SK-N-SH (cell line): ENCODE measurements around the gene DICER1. TPM values are rescaled to one million over a fixed set of nuclear protein-coding genes. Genes with fewer than 3 reads are reported as not detected.

Source experiments
- CTCF ChIA-PET: fragments of 300-600, 350-600 bp; formaldehyde crosslinking; extraction: SDS; loops from one replicate; lab custom pipeline; 2021; lab: Yijun Ruan, JAX
- POLR2A ChIA-PET: fragments of 350-600 bp; sonication (Branson Sonifier 250); formaldehyde crosslinking; extraction: SDS; loops from one replicate; lab custom pipeline; 2020; ENCODE audit warnings: antibody characterized with exemption, inconsistent platforms; lab: Yijun Ruan, JAX
- DNase-seq: peaks from one replicate; pipeline ENCODE4 v3.0.0; 2012
- H2AFZ ChIP-seq: fragments of 200-600 bp; sonication (generic); 2 replicates; pipeline ENCODE4 v1.8.1; 2016; ENCODE audit warnings: antibody characterized with exemption, mild to moderate bottlenecking, low read depth
- H3F3A ChIP-seq: fragments of 200-600 bp; sonication (generic); replicated peaks from 2 replicates; pipeline ENCODE3; 2016; ENCODE audit warnings: antibody characterized with exemption, mild to moderate bottlenecking; ENCODE audit not compliant: insufficient read depth
- H3K27ac ChIP-seq, 2 experiments: fragments of 200-500 bp in 1 of 2; fragments of 200-600 bp in 1 of 2; sonication (Bioruptor generic) in 1 of 2; sonication (generic), shearing (Covaris generic) in 1 of 2; 2 replicates each; pipeline versions ENCODE4 v1.5.1 to v1.6.1; 2014 to 2016; ENCODE audit warnings: low read depth in 2 of 2, inconsistent platforms in 1 of 2, low read length in 1 of 2, mild to moderate bottlenecking in 1 of 2, mixed read lengths in 1 of 2
- H3K27me3 ChIP-seq: fragments of 200-600 bp; sonication (generic), shearing (Covaris generic); 2 replicates; pipeline ENCODE4 v1.6.1; 2016; ENCODE audit warnings: mixed run types; ENCODE audit not compliant: insufficient read depth
- H3K36me3 ChIP-seq, 2 experiments: fragments of 200-500 bp in 1 of 2; fragments of 200-600 bp in 1 of 2; sonication (Bioruptor generic) in 1 of 2; sonication (generic) in 1 of 2; replicated peaks in 1 of 2; 2 replicates each; pipeline versions ENCODE3 to v1.5.1; 2014 to 2016; ENCODE audit warnings: low read length in 1 of 2, mild to moderate bottlenecking in 1 of 2; ENCODE audit not compliant: insufficient read depth in 2 of 2, control insufficient read depth in 1 of 2
- H3K4me1 ChIP-seq, 2 experiments: fragments of 200-500 bp in 1 of 2; fragments of 200-600 bp in 1 of 2; sonication (Bioruptor generic) in 1 of 2; sonication (generic), shearing (Covaris generic) in 1 of 2; 2 replicates each; pipeline versions ENCODE4 v1.5.1 to v1.6.1; 2014 to 2016; ENCODE audit warnings: low read depth in 1 of 2, low read length in 1 of 2, mixed run types in 1 of 2; ENCODE audit not compliant: insufficient read depth in 2 of 2, control insufficient read depth in 1 of 2
- H3K4me2 ChIP-seq: fragments of 200-600 bp; sonication (generic), shearing (Covaris generic); 2 replicates; pipeline ENCODE4 v1.6.1; 2017; ENCODE audit warnings: mixed run types
- H3K4me3 ChIP-seq, 2 experiments: fragments of 200-500 bp in 1 of 2; fragments of 200-600 bp in 1 of 2; sonication (Bioruptor generic) in 1 of 2; sonication (generic), shearing (Covaris generic) in 1 of 2; 2 replicates each; pipeline versions ENCODE4 v1.5.1 to v1.8.1; 2014 to 2016; ENCODE audit warnings: low read depth in 2 of 2, inconsistent platforms in 1 of 2, low read length in 1 of 2, mild to moderate bottlenecking in 1 of 2, mixed read lengths in 1 of 2, moderate library complexity in 1 of 2
- H3K79me2 ChIP-seq: fragments of 200-600 bp; sonication (generic); 2 replicates; pipeline ENCODE4 v1.8.1; 2017; ENCODE audit warnings: mild to moderate bottlenecking; ENCODE audit not compliant: insufficient read depth
- H3K9ac ChIP-seq: fragments of 200-600 bp; sonication (generic); 2 replicates; pipeline ENCODE4 v1.6.1; 2017; ENCODE audit warnings: mixed run types
- H3K9me2 ChIP-seq: fragments of 200-600 bp; sonication (generic); 2 replicates; pipeline ENCODE4 v1.6.1; 2017; ENCODE audit warnings: mixed run types
- H3K9me3 ChIP-seq: fragments of 200-600 bp; sonication (generic); 2 replicates; pipeline ENCODE4 v1.6.1; 2017; ENCODE audit warnings: mixed run types, mild to moderate bottlenecking, moderate library complexity
- H4K20me1 ChIP-seq: fragments of 200-600 bp; sonication (generic); 2 replicates; pipeline ENCODE4 v1.6.1; 2017; ENCODE audit warnings: mild to moderate bottlenecking, mixed run types; ENCODE audit not compliant: insufficient read depth
- ELF1 ChIP-seq: IDR thresholded peaks from 2 replicates; pipeline ENCODE4 v1.4.0; 2012
- EZH2phosphoT487 ChIP-seq: fragments of 200-600 bp; sonication (generic); IDR thresholded peaks from 2 replicates; pipeline ENCODE4 v1.6.1; 2017; ENCODE audit warnings: low read depth, mixed run types, mild to moderate bottlenecking, antibody characterized with exemption, moderate library complexity, borderline replicate concordance
- GABPA ChIP-seq: IDR thresholded peaks from 2 replicates; pipeline ENCODE4 v1.4.0; 2012; ENCODE audit warnings: low read depth, mild to moderate bottlenecking
- GATA2 ChIP-seq: sonication (generic); formaldehyde crosslinking; IDR thresholded peaks from 2 replicates; pipeline ENCODE4 v1.5.0; 2020; ENCODE audit warnings: mild to moderate bottlenecking, missing genetic modification reagents
- JUND ChIP-seq: IDR thresholded peaks from 2 replicates; pipeline ENCODE4 v1.4.0; 2012
- MXI1 ChIP-seq: IDR thresholded peaks from 2 replicates; pipeline ENCODE4 v1.6.1; 2012; ENCODE audit warnings: mild to moderate bottlenecking, low read depth, low read length, improper control_type of control experiment
- NRF1 ChIP-seq: IDR thresholded peaks from 2 replicates; pipeline ENCODE4 v1.6.1; 2012; ENCODE audit warnings: low read depth, mild to moderate bottlenecking, low read length
- RAD21 ChIP-seq: IDR thresholded peaks from 2 replicates; pipeline ENCODE4 v1.6.1; 2012; ENCODE audit warnings: mild to moderate bottlenecking, low read length
- RCOR1 ChIP-seq: fragments of 150-350 bp; IDR thresholded peaks from 2 replicates; pipeline ENCODE4 v1.6.1; 2017; ENCODE audit warnings: antibody characterized with exemption, low read length
- RFX5 ChIP-seq: IDR thresholded peaks from 2 replicates; pipeline ENCODE4 v1.6.1; 2012; ENCODE audit warnings: mild to moderate bottlenecking, improper control_type of control experiment, low read length
- WGBS: methylation state at CpG from one replicate; pipeline ENCODE4 v1.1.6; 2017; ENCODE audit warnings: low lambda C conversion rate; 5-methylcytosine and 5-hydroxymethylcytosine counted together
- polyA plus RNA-seq, 3 experiments: library from polyadenylated mRNA; depleted of rRNA; stranded (reverse); fragments of >200 nt; gene quantifications; 2 replicates each; pipeline ENCODE4 v1.2.3, GENCODE V29; 2012
- TF ChIP-seq, protein P1 (sequence below): IDR thresholded peaks from 2 replicates; pipeline ENCODE4; 2012
- TF ChIP-seq, protein P2 (sequence below): IDR thresholded peaks from 2 replicates; pipeline ENCODE4 v1.4.0; 2012; ENCODE audit warnings: low read depth, borderline replicate concordance
- TF ChIP-seq, protein P3 (sequence below): fragments of 150-350 bp; IDR thresholded peaks from 2 replicates; pipeline ENCODE4 v1.6.1; 2017; ENCODE audit warnings: antibody characterized with exemption, low read length, low read depth, borderline replicate concordance
- TF ChIP-seq, protein P4 (sequence below): IDR thresholded peaks from 2 replicates; pipeline ENCODE4 v1.4.0; 2012; ENCODE audit warnings: low read depth
- TF ChIP-seq, protein P5 (sequence below): IDR thresholded peaks from 2 replicates; pipeline ENCODE4 v1.6.1; 2012; ENCODE audit warnings: mild to moderate bottlenecking, low read depth, low read length, moderate library complexity
- TF ChIP-seq, protein P6 (sequence below): fragments of 200-600 bp; sonication (generic); IDR thresholded peaks from 2 replicates; pipeline ENCODE4 v1.6.1; 2017; ENCODE audit warnings: antibody characterized with exemption, mild to moderate bottlenecking, moderate library complexity

The DICER1 gene
- polyA plus RNA-seq, 1 of the 3 experiments (the other 2 are of a cell fraction), result 4.7 TPM

DNA sequence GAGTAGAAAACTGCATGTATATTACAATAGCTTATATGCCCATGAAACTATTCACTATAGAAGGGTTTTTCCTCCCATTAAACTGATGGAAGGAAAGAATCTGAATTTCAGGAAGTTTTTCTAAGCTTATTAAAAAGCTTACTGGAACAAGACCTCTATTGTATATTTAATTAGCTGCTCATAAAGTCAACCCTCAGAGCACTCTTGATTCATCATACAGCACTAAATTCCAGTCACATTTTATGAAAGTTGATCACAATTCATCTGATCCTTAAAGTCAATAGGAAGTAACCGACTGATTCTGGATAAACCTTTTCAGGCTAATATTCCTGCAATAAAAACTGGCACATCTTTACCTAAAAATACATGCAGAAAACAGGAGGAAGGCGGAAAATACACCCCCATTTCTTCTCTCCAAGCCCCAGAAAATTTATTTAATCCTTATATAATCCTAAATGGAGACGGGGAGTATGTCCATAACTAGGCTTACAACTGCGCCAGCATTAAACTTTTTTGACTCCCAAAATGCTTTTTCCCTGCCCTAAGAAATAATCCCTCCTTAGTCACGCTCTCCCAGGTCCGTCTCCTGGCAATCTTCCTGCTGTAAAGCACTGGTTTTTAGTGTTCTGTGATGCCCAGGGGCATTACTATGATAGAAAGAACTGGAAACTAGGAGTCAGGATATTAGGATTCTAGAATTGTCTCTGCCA, 35.3 kb downstream of the DICER1 start:
- Histone ChIP-seq H3K9me2 (no peaks in the 10 kb centered on the region), H3K79me2 (peaks cover 8% of the 10 kb centered on the region; the same call in 1 of the 2 replicates), H3K4me1 (peaks cover 11 to 16% of the 10 kb centered on the region in 2 experiments; a peak in 3 of 4 replicates), H3F3A (peaks cover 3% of the 10 kb centered on the region), H3K27me3 (no peaks in the 10 kb centered on the region), H3K4me3 (no peak overlapping the region), H4K20me1 (no peaks in the 10 kb centered on the region), H2AFZ (no peak overlapping the region), H3K27ac (no peak overlapping the region), H3K9me3 (no peaks in the 10 kb centered on the region), H3K9ac (no peak overlapping the region), H3K36me3 (peaks cover 44 to 51% of the 10 kb centered on the region in 2 experiments), H3K4me2 (no peak overlapping the region)
- 97% methylated on average over 6 of the region's 6 CpGs for WGBS
- no peak for DNase-seq
- ChIA-PET CTCF (interaction anchor here (0.6 to 0.9 kb wide), 2 partner anchors 310 to 991 kb away, joined by 3 read pairs; no protein-coding TSS in a partner anchor), POLR2A (no interaction called here)
- TF ChIP-seq JUND (no peak), NRF1 (no peak), RAD21 (no peak), RCOR1 (no peak), ELF1 (no peak), RFX5 (no peak), EZH2phosphoT487 (no peak), GABPA (no peak), GATA2 (no peak), MXI1 (no peak)
- TF ChIP-seq, protein P1, sequence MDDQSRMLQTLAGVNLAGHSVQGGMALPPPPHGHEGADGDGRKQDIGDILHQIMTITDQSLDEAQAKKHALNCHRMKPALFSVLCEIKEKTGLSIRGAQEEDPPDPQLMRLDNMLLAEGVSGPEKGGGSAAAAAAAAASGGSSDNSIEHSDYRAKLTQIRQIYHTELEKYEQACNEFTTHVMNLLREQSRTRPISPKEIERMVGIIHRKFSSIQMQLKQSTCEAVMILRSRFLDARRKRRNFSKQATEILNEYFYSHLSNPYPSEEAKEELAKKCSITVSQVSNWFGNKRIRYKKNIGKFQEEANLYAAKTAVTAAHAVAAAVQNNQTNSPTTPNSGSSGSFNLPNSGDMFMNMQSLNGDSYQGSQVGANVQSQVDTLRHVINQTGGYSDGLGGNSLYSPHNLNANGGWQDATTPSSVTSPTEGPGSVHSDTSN, result no peak
- TF ChIP-seq, protein P2, sequence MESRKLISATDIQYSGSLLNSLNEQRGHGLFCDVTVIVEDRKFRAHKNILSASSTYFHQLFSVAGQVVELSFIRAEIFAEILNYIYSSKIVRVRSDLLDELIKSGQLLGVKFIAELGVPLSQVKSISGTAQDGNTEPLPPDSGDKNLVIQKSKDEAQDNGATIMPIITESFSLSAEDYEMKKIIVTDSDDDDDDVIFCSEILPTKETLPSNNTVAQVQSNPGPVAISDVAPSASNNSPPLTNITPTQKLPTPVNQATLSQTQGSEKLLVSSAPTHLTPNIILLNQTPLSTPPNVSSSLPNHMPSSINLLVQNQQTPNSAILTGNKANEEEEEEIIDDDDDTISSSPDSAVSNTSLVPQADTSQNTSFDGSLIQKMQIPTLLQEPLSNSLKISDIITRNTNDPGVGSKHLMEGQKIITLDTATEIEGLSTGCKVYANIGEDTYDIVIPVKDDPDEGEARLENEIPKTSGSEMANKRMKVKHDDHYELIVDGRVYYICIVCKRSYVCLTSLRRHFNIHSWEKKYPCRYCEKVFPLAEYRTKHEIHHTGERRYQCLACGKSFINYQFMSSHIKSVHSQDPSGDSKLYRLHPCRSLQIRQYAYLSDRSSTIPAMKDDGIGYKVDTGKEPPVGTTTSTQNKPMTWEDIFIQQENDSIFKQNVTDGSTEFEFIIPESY, result no peak
- TF ChIP-seq, protein P3, sequence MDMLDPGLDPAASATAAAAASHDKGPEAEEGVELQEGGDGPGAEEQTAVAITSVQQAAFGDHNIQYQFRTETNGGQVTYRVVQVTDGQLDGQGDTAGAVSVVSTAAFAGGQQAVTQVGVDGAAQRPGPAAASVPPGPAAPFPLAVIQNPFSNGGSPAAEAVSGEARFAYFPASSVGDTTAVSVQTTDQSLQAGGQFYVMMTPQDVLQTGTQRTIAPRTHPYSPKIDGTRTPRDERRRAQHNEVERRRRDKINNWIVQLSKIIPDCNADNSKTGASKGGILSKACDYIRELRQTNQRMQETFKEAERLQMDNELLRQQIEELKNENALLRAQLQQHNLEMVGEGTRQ, result no peak
- TF ChIP-seq, protein P4, sequence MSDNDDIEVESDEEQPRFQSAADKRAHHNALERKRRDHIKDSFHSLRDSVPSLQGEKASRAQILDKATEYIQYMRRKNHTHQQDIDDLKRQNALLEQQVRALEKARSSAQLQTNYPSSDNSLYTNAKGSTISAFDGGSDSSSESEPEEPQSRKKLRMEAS, result no peak
- TF ChIP-seq, protein P5, sequence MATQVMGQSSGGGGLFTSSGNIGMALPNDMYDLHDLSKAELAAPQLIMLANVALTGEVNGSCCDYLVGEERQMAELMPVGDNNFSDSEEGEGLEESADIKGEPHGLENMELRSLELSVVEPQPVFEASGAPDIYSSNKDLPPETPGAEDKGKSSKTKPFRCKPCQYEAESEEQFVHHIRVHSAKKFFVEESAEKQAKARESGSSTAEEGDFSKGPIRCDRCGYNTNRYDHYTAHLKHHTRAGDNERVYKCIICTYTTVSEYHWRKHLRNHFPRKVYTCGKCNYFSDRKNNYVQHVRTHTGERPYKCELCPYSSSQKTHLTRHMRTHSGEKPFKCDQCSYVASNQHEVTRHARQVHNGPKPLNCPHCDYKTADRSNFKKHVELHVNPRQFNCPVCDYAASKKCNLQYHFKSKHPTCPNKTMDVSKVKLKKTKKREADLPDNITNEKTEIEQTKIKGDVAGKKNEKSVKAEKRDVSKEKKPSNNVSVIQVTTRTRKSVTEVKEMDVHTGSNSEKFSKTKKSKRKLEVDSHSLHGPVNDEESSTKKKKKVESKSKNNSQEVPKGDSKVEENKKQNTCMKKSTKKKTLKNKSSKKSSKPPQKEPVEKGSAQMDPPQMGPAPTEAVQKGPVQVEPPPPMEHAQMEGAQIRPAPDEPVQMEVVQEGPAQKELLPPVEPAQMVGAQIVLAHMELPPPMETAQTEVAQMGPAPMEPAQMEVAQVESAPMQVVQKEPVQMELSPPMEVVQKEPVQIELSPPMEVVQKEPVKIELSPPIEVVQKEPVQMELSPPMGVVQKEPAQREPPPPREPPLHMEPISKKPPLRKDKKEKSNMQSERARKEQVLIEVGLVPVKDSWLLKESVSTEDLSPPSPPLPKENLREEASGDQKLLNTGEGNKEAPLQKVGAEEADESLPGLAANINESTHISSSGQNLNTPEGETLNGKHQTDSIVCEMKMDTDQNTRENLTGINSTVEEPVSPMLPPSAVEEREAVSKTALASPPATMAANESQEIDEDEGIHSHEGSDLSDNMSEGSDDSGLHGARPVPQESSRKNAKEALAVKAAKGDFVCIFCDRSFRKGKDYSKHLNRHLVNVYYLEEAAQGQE, result no peak
- TF ChIP-seq, protein P6, sequence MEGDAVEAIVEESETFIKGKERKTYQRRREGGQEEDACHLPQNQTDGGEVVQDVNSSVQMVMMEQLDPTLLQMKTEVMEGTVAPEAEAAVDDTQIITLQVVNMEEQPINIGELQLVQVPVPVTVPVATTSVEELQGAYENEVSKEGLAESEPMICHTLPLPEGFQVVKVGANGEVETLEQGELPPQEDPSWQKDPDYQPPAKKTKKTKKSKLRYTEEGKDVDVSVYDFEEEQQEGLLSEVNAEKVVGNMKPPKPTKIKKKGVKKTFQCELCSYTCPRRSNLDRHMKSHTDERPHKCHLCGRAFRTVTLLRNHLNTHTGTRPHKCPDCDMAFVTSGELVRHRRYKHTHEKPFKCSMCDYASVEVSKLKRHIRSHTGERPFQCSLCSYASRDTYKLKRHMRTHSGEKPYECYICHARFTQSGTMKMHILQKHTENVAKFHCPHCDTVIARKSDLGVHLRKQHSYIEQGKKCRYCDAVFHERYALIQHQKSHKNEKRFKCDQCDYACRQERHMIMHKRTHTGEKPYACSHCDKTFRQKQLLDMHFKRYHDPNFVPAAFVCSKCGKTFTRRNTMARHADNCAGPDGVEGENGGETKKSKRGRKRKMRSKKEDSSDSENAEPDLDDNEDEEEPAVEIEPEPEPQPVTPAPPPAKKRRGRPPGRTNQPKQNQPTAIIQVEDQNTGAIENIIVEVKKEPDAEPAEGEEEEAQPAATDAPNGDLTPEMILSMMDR, result no peak
